NCI-H2107 (cell line): Measurements from ENCODE around the gene YEATS4.
A peak's percentile ranks its signal among the peaks of the same experiment; 100 is the strongest.
"Not testable (repeated sequence)": the region's sequence is repeated elsewhere in the genome, so short reads cannot be mapped to it uniquely, and the experiment has no call there.

ENCODE experiments used
- DNase-seq: peaks from one replicate; lab custom pipeline; 2025; lab: John Stamatoyannopoulos, UW

The YEATS4 gene

GRCh38 chr12:69359531-69360347 lies at the start of gene YEATS4:
TSS of gene YEATS4 (plus strand) at chr12:69359743. CDS start at chr12:69359973, 230 bp downstream.
- DNase-seq, result peak; percentile 97

DNA sequence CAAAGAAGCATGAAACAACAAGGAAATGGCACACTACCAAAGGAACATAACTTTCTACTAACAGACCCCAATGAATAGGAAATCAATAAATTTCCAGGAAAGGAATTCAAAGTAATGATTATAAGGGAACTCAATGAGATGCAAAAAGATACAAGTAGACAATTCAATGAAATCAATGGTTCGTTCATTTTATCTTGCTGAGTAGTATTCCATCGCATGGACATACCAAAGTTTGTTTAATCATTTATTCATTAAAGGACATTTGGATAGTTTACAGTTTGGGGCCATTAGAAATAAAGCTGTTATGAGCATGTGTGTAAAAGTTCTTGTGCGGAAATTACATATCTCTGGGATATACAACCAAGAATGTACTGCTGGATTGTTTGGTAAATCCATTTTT lies 46.3 kb upstream of the YEATS4 start:
- no peak for DNase-seq

GRCh38 chr12:69316784-69317183 lies 42.8 kb upstream of the YEATS4 start:
- DNase-seq, result not testable (repeated sequence)

- not testable (repeated sequence) for DNase-seq
Measured at GRCh38 chr12:69317233-69317632, 42.3 kb upstream of the YEATS4 start.

GRCh38 chr12:69318225-69318624 lies 41.3 kb upstream of the YEATS4 start:
- DNase-seq, result no peak

GRCh38 chr12:69321351-69321750 lies 38.2 kb upstream of the YEATS4 start:
- DNase-seq, result no peak

GRCh38 chr12:69324797-69325466 lies 34.6 kb upstream of the YEATS4 start:
- DNase-seq, result no peak

DNA sequence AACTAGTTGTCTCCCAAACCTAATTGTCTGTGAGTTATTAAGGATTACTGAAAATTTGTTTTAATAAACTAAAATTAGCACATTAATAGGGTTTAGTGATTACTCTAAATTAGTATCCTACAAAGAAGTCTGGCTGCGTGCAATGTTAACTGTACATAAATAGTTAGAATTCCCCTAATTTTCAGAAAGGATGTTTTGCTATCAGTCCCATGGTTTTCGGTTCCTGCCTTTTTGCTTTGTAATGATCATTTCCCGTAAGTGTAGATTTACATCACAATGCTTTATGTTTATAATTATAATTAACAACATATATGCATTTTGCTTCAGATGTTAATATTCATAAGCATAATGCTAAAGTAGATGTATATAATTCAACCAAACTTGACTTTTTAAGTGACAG lies 31.1 kb upstream of the YEATS4 start:
- DNase-seq, result no peak

DNA sequence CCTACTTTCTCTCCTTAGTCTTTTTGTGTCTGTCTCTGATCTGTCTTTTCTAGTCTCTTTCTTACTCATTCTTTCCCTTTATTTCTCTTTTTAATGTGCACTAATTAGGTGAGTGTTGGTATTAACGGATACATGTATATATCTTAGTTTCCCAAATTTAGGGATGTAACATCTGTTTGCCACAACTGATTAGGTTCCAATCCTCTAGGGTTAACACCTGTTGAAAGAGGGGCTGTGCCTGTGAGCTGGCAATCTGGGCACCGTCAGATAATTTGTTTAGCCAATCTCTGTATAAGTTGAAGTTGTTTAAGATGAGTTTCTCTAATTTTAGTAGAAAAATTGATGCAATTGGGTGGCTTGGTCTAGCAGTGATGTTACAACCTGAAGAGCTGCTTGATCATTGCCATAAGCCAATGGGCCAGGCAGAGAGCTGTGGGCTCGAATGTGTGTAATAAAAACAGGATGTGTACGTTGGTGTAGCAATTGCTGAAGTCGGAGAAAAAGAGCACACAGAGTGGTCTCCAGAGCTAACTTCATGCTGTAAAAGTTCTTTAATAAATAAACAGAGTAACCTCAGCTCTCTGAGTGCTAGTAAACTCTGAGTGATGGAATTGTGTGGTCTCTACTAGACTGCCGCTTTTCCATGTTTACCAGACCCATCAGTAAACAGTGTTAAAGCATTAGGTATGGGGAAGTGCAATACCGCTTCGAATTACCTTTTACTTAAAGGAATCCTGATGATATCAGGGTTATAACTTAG lies 29.7 kb upstream of the YEATS4 start:
- no peak for DNase-seq

DNA sequence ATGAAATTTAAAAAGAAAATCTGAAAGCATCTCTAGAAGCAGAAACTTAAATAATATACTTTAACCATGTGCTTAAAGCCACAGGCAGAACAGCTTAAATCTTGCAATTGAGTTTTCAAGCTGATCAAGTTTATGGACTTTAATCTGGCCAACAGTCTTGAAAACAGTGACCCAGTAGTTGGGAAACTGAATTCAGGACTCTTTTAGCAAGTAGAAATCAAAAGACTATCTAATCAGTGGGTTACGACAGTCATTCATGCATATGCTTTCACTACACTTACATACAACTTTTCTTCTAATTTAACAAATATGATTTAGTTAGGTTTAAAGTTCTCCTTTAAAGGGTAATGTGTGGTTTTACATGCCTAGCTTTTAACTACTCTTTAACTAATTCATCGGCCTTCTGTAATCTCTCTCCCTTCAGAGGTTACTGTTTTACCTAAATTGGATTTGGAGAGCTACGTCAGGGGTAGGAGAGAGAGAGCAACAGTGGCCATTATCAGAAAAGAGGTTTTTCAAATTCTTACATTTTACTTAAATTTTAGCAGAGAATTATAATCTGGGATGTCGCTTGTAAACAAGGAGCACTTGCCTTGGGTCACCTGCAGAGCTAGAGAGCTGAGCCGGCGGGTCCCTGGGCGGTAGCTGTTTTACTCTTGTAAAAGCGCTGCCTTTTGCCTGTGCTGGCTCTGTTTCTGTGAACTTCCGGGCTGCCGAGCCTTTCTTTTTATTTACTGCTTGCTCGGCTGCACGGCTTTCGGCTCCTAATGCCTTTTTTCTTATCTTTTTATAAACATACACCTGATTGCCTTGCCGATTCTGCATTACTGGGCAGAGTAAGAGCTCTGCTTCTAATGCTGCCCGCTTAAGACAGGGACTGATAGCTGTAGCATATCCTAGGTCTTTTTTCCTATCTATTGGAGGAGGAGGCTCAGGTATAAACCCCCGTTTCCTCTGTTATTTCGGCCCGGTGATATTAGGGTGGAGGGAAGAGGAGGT lies 28.8 kb upstream of the YEATS4 start:
- DNase-seq, result no peak

DNA sequence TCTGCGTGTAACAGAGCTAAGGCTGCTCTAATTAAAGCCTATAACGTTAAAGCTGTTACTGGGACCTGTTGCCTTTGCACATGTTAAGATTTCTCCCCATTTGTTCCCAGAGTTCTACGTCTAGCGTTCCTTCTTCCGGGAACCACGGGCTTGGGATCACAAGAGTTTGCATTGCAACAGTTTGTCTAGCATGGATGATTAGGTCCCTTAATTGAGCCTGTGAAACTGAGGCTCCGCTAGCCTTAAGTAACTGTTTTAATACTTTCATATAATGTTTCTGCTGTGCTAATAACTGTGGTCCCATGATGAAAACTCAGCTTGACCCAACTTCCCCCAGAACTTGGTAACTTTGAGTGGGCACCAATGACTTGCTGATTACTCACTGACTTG lies 28.0 kb upstream of the YEATS4 start:
- DNase-seq, result no peak

DNA sequence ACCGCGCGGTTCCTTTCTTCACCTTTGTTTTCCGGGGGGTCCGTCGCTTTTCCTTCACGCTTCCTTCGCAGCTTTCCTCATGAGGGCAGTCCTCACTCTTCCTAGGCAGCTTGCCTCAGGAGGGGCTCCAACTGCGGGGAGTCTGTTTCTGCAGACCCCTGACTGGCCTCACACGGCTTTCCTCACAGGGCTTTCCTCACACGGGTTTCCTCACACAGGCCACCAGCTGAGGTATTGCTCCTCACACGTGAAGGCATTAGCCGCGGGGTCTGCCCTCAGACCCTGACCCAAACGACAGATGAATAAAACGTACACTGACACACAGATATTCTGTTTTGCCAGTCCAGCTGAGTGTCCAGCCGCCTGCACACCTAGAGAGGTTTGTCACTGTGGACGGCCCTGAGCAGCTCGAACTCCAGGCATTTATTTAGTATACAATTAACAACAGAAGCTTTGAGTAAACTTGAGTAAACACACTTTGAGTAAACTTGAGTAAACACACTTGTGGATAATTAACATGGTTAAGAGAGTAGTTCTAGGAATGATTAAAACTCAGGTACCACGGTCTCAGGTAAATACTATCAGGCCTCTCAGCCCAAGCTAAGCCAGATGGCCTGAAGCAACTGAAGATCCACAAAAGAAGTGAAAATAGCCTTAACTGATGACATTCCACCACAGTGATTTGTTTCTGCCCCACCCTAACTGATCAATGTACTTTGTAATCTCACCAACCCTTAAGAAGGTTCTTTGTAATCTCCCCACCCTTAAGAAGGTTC lies 27.4 kb upstream of the YEATS4 start:
- no peak for DNase-seq

DNA sequence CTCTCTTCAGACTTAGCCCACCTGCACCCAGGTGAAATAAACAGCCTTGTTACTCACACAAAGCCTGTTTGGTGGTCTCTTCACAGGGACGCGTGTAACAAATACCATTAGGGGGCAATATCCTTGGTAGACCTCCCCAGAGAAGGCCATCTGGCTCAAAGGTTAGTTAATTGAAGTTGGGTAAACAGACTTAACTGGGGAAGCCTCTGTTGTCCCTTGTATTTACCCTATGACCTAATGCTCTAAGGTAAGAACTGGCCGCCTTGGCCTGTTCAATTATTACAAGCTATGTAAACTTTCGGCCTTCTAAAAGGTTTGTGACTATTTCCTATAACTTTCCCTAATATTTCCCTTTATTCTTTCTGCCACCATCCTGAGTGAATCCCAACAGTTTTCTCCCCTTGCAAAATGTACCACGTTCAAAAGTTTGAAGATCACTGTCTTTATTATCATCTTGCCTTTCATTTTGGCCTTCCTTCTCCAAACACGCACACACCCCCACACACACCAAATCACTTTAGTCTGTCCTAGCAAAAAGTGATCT lies 26.7 kb upstream of the YEATS4 start:
- DNase-seq, result no peak

- DNase-seq, result no peak
Measured at GRCh38 chr12:69334158-69334557, 25.4 kb upstream of the YEATS4 start.

DNA sequence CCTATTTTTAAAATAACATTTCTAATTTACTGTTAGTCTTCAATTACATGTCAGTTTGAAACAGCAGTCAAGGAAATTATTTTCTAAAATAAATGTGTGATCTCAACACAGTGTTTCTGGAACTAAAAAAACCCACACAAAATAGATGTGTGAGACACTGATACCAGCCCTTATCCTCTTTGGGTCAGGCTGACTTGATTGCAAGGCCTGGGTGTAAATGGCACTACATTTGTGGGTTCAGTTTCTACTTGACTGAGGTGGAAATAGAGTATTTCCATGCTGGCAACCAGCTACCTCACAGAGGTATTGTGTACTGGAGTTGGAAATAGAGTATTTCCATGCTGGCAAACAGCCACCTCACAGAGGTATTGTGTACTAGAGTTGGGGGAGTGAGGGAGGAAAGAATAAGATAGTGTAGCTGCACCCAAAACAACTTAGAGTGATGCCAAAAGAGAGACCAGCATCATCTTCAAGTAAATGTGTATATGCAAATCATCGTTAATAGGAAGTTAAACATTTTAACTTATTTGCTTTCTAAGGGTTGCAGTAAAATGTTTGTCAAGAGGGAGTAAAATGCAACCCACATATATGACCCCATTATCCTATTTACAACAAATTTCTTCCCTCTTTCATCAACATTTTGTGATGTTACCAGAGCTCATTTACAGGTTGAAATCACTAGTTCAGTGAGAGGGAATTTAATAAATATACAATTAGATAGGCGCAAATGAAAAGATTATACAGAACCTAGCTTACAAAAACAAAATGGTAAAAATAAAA lies 22.0 kb upstream of the YEATS4 start:
- DNase-seq, result no peak

DNA sequence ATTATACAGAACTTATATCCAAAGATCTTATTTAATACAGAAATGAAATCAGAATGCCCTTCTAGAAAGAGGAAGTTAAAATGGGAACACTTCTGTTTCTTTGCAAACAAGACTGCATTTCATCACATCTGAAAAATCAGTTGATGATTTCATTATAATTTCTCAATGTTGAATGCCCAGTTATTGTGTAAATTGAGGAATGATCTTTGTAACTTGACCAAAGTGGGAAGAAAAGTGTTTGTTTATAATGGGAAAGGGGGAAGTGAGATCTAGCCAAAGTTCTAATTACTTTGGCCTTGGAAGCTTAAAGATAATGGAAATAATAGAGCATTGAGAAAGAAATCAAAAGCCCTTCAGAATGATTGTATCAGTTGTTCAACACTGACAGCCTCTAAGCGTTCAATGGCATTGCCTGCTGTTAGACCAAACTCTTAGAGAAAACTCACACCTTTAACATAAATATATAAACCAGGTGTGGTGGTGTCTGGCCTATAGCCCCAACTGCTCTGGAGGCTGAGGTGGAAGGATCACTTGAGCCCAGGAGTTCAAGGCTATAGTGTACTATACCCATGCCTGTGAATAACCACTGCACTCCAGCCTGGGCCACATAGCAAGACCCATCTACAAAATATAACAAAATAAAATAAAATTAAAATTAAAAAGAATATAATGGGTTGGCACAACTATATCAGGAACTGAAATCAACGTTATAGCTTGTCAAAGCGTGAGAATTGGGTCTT lies 21.3 kb upstream of the YEATS4 start:
- DNase-seq, result no peak

DNA sequence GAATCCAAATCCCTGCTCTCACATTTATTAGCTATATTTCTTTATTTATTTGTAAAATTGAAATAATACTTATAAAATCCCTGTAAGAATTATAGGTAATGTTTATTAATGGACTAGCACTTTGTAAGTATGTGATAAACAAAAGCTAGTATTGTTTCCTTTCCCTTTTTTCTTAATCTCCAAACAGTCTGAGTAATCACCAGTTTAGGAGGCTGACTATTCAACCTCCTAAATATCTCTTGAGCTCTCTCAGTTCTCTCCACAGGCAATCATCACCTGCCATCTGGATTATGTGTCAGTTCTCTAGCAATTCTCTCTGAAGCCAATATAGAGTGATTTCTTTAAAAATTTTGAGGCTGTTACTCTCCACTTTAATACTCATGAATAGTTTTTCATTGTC lies 20.6 kb upstream of the YEATS4 start:
- no peak for DNase-seq

- DNase-seq, result no peak
Measured at GRCh38 chr12:69339999-69340398, 19.5 kb upstream of the YEATS4 start.

DNA sequence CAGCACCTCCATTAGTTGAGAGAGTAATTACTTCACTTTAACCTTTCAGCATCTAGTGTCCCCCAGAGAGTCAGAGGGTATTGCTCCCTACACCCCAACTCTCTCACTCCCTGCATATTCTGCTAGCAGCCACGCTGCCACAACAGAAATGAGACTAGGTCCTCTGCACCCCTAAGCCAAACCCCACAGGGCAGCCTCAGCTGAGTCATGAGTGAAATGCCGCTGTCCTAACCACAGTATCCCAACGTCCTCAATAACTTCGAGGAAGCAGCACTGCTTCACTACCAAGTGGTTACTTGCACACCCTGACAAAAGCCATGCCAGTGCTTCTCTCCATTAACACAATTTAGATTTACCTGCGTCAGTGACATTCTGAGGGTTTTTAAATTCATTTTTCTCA lies 18.2 kb upstream of the YEATS4 start:
- DNase-seq, result no peak
